ENCODE measurements around the gene PEX1.

DNA sequence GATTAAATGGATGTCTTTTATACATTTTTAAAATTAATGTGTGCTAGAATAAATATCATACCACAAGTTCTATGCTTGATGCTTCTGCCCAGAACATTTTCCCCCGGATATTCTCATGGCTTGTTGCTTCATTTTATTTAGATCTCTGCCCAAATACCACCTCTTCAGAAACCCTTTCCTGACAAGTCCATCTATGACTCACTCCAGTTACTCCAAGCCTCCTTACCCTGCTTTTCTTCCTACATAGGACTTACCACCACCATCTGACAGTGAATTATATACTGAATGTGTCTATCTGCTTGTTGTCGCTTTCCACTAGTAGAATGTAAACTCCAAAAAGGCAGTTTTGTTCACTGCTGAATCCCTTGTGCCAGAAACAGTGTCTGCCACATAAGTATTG lies 31.4 kb downstream of the PEX1 start:
- TF ChIP-seq, protein P1, sequence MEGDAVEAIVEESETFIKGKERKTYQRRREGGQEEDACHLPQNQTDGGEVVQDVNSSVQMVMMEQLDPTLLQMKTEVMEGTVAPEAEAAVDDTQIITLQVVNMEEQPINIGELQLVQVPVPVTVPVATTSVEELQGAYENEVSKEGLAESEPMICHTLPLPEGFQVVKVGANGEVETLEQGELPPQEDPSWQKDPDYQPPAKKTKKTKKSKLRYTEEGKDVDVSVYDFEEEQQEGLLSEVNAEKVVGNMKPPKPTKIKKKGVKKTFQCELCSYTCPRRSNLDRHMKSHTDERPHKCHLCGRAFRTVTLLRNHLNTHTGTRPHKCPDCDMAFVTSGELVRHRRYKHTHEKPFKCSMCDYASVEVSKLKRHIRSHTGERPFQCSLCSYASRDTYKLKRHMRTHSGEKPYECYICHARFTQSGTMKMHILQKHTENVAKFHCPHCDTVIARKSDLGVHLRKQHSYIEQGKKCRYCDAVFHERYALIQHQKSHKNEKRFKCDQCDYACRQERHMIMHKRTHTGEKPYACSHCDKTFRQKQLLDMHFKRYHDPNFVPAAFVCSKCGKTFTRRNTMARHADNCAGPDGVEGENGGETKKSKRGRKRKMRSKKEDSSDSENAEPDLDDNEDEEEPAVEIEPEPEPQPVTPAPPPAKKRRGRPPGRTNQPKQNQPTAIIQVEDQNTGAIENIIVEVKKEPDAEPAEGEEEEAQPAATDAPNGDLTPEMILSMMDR (IDR thresholded peaks at IDR 0.05; ENCODE audit: low read depth, low read length) = no peak
- no peak for TF ChIP-seq EZH2phosphoT487 (IDR thresholded peaks at IDR 0.05; ENCODE audit: low read depth)

Measured in OCI-LY3 (cell line).